Mesendoderm (in vitro differentiated cells): ENCODE results near the gene PPM1M.

ENCODE experiments used
- DNase-seq: peaks from one replicate; pipeline ENCODE4 v3.0.0; 2013
- H2AK5ac ChIP-seq: 2 replicates; pipeline ENCODE4 v1.6.1; 2013; ENCODE audit warnings: low read length, inconsistent platforms
- H2BK120ac ChIP-seq: 2 replicates; pipeline ENCODE4 v1.6.1; 2013; ENCODE audit warnings: low read depth, mild to moderate bottlenecking, low read length, moderate library complexity, mixed read lengths
- H2BK15ac ChIP-seq: replicated peaks from 2 replicates; pipeline ENCODE4 v1.6.1; 2013; ENCODE audit warnings: low read depth, mild to moderate bottlenecking, moderate library complexity
- H2BK5ac ChIP-seq: 2 replicates; pipeline ENCODE4 v1.6.1; 2013; ENCODE audit warnings: low read length, inconsistent platforms
- H3K18ac ChIP-seq: 2 replicates; pipeline ENCODE4 v1.6.1; 2013; ENCODE audit warnings: mild to moderate bottlenecking, low read length, mixed read lengths
- H3K23ac ChIP-seq: one replicate; pipeline ENCODE4 v1.6.1; 2013; ENCODE audit warnings: low read length
- H3K27ac ChIP-seq: 2 replicates; pipeline ENCODE4 v1.5.1; 2013; ENCODE audit warnings: low read depth, mild to moderate bottlenecking, inconsistent platforms, low read length, moderate library complexity
- H3K27me3 ChIP-seq: 2 replicates; pipeline ENCODE4 v1.6.1; 2013; ENCODE audit warnings: low read length, control low read depth, mild to moderate bottlenecking, inconsistent platforms; ENCODE audit not compliant: insufficient read depth, poor library complexity
- H3K36me3 ChIP-seq: 2 replicates; pipeline ENCODE4 v1.6.1; 2013; ENCODE audit warnings: low read length, inconsistent platforms; ENCODE audit not compliant: control insufficient read depth, insufficient read depth
- H3K4ac ChIP-seq: one replicate; pipeline ENCODE4 v1.6.1; 2013; ENCODE audit warnings: low read depth, mild to moderate bottlenecking, low read length, moderate library complexity
- H3K4me1 ChIP-seq: 2 replicates; pipeline ENCODE4 v1.6.1; 2013; ENCODE audit warnings: low read depth, low read length, inconsistent platforms; ENCODE audit not compliant: control insufficient read depth
- H3K4me2 ChIP-seq: 2 replicates; pipeline ENCODE4 v1.6.1; 2013; ENCODE audit warnings: low read length
- H3K4me3 ChIP-seq: 2 replicates; pipeline ENCODE4 v1.5.1; 2013; ENCODE audit warnings: mild to moderate bottlenecking, low read length
- H3K56ac ChIP-seq: one replicate; pipeline ENCODE4 v1.6.1; 2013; ENCODE audit warnings: low read length
- H3K79me1 ChIP-seq: 2 replicates; pipeline ENCODE4 v1.6.1; 2013; ENCODE audit warnings: low read length, inconsistent platforms
- H3K79me2 ChIP-seq: 2 replicates; pipeline ENCODE4 v1.6.1; 2013; ENCODE audit warnings: mild to moderate bottlenecking, low read length; ENCODE audit not compliant: control insufficient read depth, insufficient read depth
- H3K9ac ChIP-seq: 2 replicates; pipeline ENCODE4 v1.6.1; 2013; ENCODE audit warnings: low read length, inconsistent platforms
- H4K5ac ChIP-seq: one replicate; pipeline ENCODE4 v1.6.1; 2013; ENCODE audit warnings: low read length
- H4K8ac ChIP-seq: one replicate; pipeline ENCODE4 v1.6.1; 2013; ENCODE audit warnings: low read depth, mild to moderate bottlenecking, control low read depth, low read length, moderate library complexity
- WGBS: extraction: QIAGEN DNeasy Blood & Tissue Kit; methylation state at CpG from one replicate; pipeline ENCODE4 v1.1.7; 2013; ENCODE audit warnings: low lambda C conversion rate, missing lambda C conversion rate; ENCODE audit not compliant: insufficient coverage; ENCODE audit errors: extremely low coverage; 5-methylcytosine and 5-hydroxymethylcytosine counted together

Gene PPM1M

DNA sequence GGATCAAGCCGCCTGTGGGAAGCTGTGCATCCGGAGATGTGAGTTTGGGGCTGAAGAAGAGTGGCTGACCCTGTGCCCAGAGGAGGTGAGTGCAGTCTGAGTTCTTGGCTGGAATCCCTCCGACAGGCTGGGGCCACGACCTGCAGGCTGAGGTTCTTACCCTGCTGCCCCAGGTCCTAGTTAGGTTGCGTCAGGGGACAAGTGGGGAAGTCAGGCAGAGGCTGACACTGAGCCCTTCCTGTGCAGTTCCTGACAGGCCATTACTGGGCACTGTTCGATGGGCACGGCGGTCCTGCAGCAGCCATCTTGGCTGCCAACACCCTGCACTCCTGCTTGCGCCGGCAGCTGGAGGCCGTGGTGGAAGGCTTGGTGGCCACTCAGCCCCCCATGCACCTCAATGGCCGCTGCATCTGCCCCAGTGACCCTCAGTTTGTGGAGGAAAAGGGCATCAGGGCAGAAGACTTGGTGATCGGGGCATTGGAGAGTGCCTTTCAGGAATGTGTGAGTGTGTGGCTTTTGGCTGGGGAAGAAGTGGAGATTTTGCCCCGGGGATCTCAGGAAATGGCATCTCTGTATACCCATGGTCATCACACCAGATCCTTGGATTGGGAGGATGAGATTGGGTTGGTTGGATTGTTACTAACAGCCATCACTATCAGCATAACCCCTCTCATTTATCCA is 1.3 kb downstream of the PPM1M start:
- Histone ChIP-seq H3K4me1 (peaks cover 2% of the 10 kb centered on the region), H4K5ac (no peak overlapping the region), H3K4ac (no peak overlapping the region), H3K56ac (no peak overlapping the region), H3K27ac (no peak overlapping the region), H3K23ac (no peak overlapping the region), H3K36me3 (no peaks in the 10 kb centered on the region), H2BK15ac (no peak overlapping the region), H3K79me1 (no peaks in the 10 kb centered on the region), H3K9ac (no peak overlapping the region), H3K79me2 (no peaks in the 10 kb centered on the region), H3K4me2 (no peak overlapping the region), H4K8ac (no peak overlapping the region), H3K4me3 (no peak overlapping the region), H2BK5ac (no peak overlapping the region), H2BK120ac (no peak overlapping the region), H3K18ac (no peak overlapping the region), H3K27me3 (no peaks in the 10 kb centered on the region), H2AK5ac (no peak overlapping the region)
- no CpG with 5 or more reads among the region's 14 CpGs for WGBS
- DNase-seq, result no peak

DNA sequence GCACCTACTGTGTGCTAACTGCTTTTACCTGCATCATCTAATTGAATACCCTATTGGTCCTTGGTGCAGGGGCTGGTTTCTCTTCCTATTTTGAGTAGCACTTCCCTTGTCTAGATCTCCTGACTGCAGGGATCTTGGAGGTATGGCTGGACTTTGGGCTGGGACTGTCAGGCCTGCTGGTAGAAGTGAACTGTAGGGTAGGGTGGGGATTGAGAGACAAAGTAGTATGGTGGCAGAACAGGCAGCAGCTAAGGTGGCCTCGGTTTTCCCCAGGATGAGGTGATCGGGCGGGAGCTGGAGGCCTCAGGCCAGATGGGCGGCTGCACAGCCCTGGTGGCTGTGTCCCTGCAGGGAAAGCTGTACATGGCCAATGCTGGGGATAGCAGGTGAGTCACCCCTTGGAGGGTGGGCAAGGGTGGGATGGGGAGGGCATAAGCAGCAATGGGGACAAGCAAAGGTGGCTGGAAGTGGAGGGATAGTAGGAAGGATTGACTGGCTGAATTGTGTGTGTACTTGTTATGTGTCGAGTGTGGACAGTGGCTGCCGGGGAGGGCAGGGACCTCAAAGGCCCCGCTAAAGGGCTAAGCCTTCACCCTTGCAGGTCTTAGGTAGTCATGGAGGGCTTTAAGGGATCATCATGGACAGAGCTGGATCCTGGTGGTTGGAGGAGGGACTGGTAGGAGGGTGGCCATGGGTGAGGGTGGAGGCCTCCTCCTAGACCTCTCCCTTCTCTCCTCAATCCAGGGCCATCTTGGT is 2.0 kb downstream of the PPM1M start:
- no peaks in the 10 kb centered on the region for H3K79me1 ChIP-seq
- H3K4ac ChIP-seq, result no peak overlapping the region
- H3K79me2 ChIP-seq, result no peaks in the 10 kb centered on the region
- no CpG with 5 or more reads among the region's 7 CpGs for WGBS
- no peak overlapping the region for H3K18ac ChIP-seq
- H2BK5ac ChIP-seq, result no peak overlapping the region
- H4K8ac ChIP-seq, result no peak overlapping the region
- H2BK15ac ChIP-seq, result no peak overlapping the region
- H3K27ac ChIP-seq, result no peak overlapping the region
- no peak for DNase-seq
- H3K4me2 ChIP-seq, result no peak overlapping the region
- no peak overlapping the region for H3K9ac ChIP-seq
- no peak overlapping the region for H3K56ac ChIP-seq
- H3K4me1 ChIP-seq, result peaks cover 2% of the 10 kb centered on the region
- no peaks in the 10 kb centered on the region for H3K27me3 ChIP-seq
- H3K23ac ChIP-seq, result no peak overlapping the region
- no peaks in the 10 kb centered on the region for H3K36me3 ChIP-seq
- no peak overlapping the region for H2BK120ac ChIP-seq
- no peak overlapping the region for H2AK5ac ChIP-seq
- no peak overlapping the region for H4K5ac ChIP-seq
- H3K4me3 ChIP-seq, result no peak overlapping the region

DNA sequence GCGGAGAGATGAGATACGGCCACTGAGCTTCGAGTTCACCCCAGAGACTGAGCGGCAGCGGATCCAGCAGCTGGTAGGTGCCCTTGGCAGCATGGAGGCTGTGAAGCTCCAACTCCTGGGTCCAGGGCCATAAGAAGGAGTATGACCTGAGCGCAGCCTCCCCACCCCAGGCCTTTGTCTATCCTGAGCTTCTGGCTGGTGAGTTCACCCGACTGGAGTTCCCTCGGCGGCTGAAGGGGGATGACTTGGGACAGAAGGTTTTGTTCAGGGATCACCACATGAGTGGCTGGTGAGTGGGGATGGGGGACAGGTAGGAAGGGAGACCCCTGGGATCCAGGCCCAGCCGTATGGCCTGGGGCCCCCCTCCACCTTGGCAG is 2.6 kb downstream of the PPM1M start:
- Histone ChIP-seq H3K4me3 (no peak overlapping the region), H3K27me3 (no peaks in the 10 kb centered on the region), H3K4ac (no peak overlapping the region), H3K27ac (no peak overlapping the region), H3K79me2 (no peaks in the 10 kb centered on the region), H3K79me1 (no peaks in the 10 kb centered on the region), H3K56ac (no peak overlapping the region), H3K4me1 (peaks cover 2% of the 10 kb centered on the region), H3K9ac (no peak overlapping the region), H4K8ac (no peak overlapping the region), H4K5ac (no peak overlapping the region), H2BK120ac (no peak overlapping the region), H3K23ac (no peak overlapping the region), H3K4me2 (no peak overlapping the region), H2BK5ac (no peak overlapping the region), H3K18ac (no peak overlapping the region), H2AK5ac (no peak overlapping the region), H3K36me3 (no peaks in the 10 kb centered on the region), H2BK15ac (no peak overlapping the region)
- no CpG with 5 or more reads among the region's 10 CpGs for WGBS
- DNase-seq, result no peak

DNA sequence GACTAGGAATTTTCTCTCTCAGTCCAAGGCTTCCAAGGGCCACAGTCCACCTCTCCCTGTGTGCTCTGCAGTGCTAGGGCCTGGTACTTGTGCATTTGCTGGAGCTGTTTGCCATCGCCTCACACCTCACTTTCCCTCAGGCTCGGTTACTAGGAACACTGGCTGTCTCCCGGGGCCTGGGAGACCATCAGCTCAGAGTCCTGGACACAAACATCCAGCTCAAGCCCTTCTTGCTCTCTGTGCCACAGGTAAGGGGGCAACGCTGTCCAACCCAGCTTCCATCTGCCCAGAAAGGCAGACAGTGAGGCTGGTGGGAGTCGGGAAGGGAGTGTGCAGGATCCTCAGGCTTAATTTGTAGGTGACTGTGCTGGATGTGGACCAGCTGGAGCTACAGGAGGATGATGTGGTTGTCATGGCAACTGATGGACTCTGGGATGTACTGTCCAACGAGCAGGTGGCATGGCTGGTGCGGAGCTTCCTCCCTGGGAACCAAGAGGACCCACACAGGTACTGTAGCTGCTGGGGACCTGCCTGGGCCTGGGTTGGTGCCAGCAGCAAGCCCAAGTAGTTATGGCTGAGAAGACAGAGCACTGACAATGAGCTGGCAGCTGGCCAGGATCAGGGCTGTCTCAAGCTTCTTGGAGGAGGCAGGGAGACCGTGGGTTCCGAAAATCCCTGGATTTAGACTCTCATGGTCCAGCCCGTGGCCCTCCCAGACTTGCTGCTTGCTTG is 3.4 kb downstream of the PPM1M start:
- H3K36me3 ChIP-seq, result peaks cover 4% of the 10 kb centered on the region
- H2BK15ac ChIP-seq, result no peak overlapping the region
- H2BK5ac ChIP-seq, result no peak overlapping the region
- no peak overlapping the region for H3K4me2 ChIP-seq
- no peak overlapping the region for H2BK120ac ChIP-seq
- H3K4me3 ChIP-seq, result no peak overlapping the region
- no peak overlapping the region for H3K23ac ChIP-seq
- no peak overlapping the region for H3K56ac ChIP-seq
- H3K79me2 ChIP-seq, result no peaks in the 10 kb centered on the region
- no peaks in the 10 kb centered on the region for H3K27me3 ChIP-seq
- H3K4ac ChIP-seq, result no peak overlapping the region
- H3K79me1 ChIP-seq, result no peaks in the 10 kb centered on the region
- H3K4me1 ChIP-seq, result peaks cover 2% of the 10 kb centered on the region
- no peak for DNase-seq
- no peak overlapping the region for H4K5ac ChIP-seq
- no CpG with 5 or more reads among the region's 10 CpGs for WGBS
- H4K8ac ChIP-seq, result no peak overlapping the region
- H3K27ac ChIP-seq, result no peak overlapping the region
- H3K18ac ChIP-seq, result no peak overlapping the region
- H2AK5ac ChIP-seq, result no peak overlapping the region
- no peak overlapping the region for H3K9ac ChIP-seq

DNA sequence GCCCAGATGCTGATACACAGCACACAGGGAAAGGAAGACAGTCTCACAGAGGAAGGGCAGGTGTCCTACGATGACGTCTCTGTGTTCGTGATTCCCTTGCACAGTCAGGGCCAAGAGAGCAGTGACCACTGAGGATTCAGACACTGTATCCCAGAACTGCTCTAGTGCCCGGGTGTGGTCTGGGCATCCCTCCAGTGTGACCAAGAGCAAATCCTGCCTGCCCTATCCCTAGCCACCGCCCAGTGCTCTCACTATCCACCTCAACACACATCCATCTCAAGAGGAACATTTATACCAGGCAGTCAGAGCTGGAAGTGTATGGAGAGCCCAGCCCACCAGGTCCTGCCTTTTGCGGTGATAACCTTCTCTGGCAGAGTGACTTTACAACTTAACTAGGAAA is 4.1 kb downstream of the PPM1M start:
- no peak overlapping the region for H2BK5ac ChIP-seq
- H3K79me1 ChIP-seq, result no peaks in the 10 kb centered on the region
- H3K56ac ChIP-seq, result no peak overlapping the region
- H3K23ac ChIP-seq, result no peak overlapping the region
- no peak overlapping the region for H3K4me2 ChIP-seq
- H2BK15ac ChIP-seq, result no peak overlapping the region
- H3K36me3 ChIP-seq, result peaks cover 6% of the 10 kb centered on the region
- no peak overlapping the region for H3K9ac ChIP-seq
- no peaks in the 10 kb centered on the region for H3K79me2 ChIP-seq
- no peak overlapping the region for H3K4me3 ChIP-seq
- H3K4me1 ChIP-seq, result peaks cover 2% of the 10 kb centered on the region
- no peak overlapping the region for H3K27ac ChIP-seq
- no peak overlapping the region for H3K18ac ChIP-seq
- no peak overlapping the region for H2AK5ac ChIP-seq
- no peaks in the 10 kb centered on the region for H3K27me3 ChIP-seq
- H3K4ac ChIP-seq, result no peak overlapping the region
- no peak overlapping the region for H4K5ac ChIP-seq
- no peak overlapping the region for H4K8ac ChIP-seq
- no peak overlapping the region for H2BK120ac ChIP-seq
- WGBS, result no CpG with 5 or more reads among the region's 6 CpGs
- no peak for DNase-seq
